Esophagus muscularis mucosa (tissue), 3 donors: ENCODE measurements around the gene SMARCC2.

ENCODE experiments used
- CTCF ChIP-seq, 3 experiments: fragments of 200-600 bp in 2 of 3; fragments of 450-650 bp in 1 of 3; sonication (generic) in 2 of 3; IDR thresholded peaks; one replicate each; pipeline ENCODE4 v1.5.1; 2017 to 2019; ENCODE audit warnings: antibody characterized with exemption in 3 of 3, mild to moderate bottlenecking in 2 of 3, moderate library complexity in 1 of 3
- POLR2A ChIP-seq: fragments of 450-650 bp; IDR thresholded peaks from one replicate; pipeline ENCODE4 v1.6.1; 2017; ENCODE audit warnings: antibody characterized with exemption, moderate library complexity, mild to moderate bottlenecking, low read depth

GRCh38 chr12:56222531-56222895 is 33.2 kb upstream of the SMARCC2 start:
- TF ChIP-seq CTCF (IDR thresholded peaks at IDR 0.05) (no peak), POLR2A (no peak)
